Right lobe of liver (tissue), 6 donors: Measurements from ENCODE around the gene ABCA9. TPM values are rescaled to one million over a fixed set of nuclear protein-coding genes. Genes with fewer than 3 reads are reported as not detected.
"Not testable (repeated sequence)": the region's sequence is repeated elsewhere in the genome, so short reads cannot be mapped to it uniquely, and the experiment has no call there.

ENCODE experiments used
- ATAC-seq, 4 donors: fragments of 200-7000 bp; cut with Tn5 transposase; one replicate each; pipeline ENCODE4 v1.9.1; 2020; ENCODE audit warnings: mild to moderate bottlenecking in 4 of 4, moderate library complexity in 4 of 4
- DNase-seq, 3 donors: peaks; one replicate each; pipeline ENCODE4 v3.0.0-alpha.2; 2020
- H3K27ac ChIP-seq, 3 donors: fragments of 200-600 bp; one replicate each; pipeline ENCODE4 v1.8.0; 2022
- H3K27me3 ChIP-seq, 2 donors: fragments of 200-600 bp; one replicate each; pipeline ENCODE4 v1.8.0; 2022
- H3K36me3 ChIP-seq, 4 donors: fragments of 200-600 bp; sonication (generic) in 1 of 4; one replicate each; pipeline versions ENCODE4 v1.5.1 to v1.8.0; 2017 to 2022; ENCODE audit warnings: control low read depth in 1 of 4
- H3K4me1 ChIP-seq, 4 donors: fragments of 200-600 bp; sonication (generic) in 1 of 4; one replicate each; pipeline versions ENCODE4 v1.5.1 to v1.8.0; 2017 to 2022; ENCODE audit warnings: control low read depth in 1 of 4
- H3K4me3 ChIP-seq, 3 donors: fragments of 200-600 bp; one replicate each; pipeline ENCODE4 v1.8.0; 2022
- H3K9me3 ChIP-seq, 4 donors: fragments of 200-600 bp; sonication (generic) in 1 of 4; one replicate each; pipeline versions ENCODE4 v1.5.1 to v1.8.0; 2017 to 2022; ENCODE audit warnings: control low read depth in 1 of 4
- POLR2A ChIP-seq: fragments of 450-650 bp; IDR thresholded peaks from one replicate; pipeline ENCODE4 v1.6.1; 2017; ENCODE audit warnings: antibody characterized with exemption, mild to moderate bottlenecking
- WGBS: methylation state at CpG from one replicate; pipeline ENCODE4 v1.1.6; 2018; ENCODE audit warnings: low coverage, low lambda C conversion rate; ENCODE audit not compliant: insufficient coverage; ENCODE audit errors: missing lambda C conversion rate; 5-methylcytosine and 5-hydroxymethylcytosine counted together
- intact Hi-C, 2 donors: fragments of 100-400 bp; cut with DNase I; formaldehyde crosslinking; loops; one replicate each; pipeline versions ENCODE4 v1.11.2 to v1.14.1; 2022
- total RNA-seq, 6 experiments: library from RNA; depleted of rRNA in 2 of 6; stranded (reverse); fragments of >200 nt in 2 of 6; fragmentation: NEBNext Ultra II Directional in 3 of 6; extraction: Animal tissue kit (Norgen Biotek cat#: 25700) in 3 of 6; gene quantifications; one replicate each; pipeline versions ENCODE4 v1.1.0 to v1.2.4, GENCODE V29; 2016 to 2023
- TF ChIP-seq, protein P1 (sequence below), 4 donors: fragments of 200-600 bp in 3 of 4; fragments of 450-650 bp in 1 of 4; IDR thresholded peaks; one replicate each; pipeline versions ENCODE4 v1.5.1 to v1.8.0; 2016 to 2022; ENCODE audit warnings: antibody characterized with exemption in 4 of 4, mild to moderate bottlenecking in 2 of 4
- donor health status: DM: no; HTN: yes; CAD: no.
- donor health status: DM: no; HTN: no; CAD: no.
- donor health status: DM: no; HTN: no; CAD: no.
- donor health status: DM: no; HTN: yes; CAD: no.
- donor health status: DM: no; HTN: yes; CAD: no.

Gene ABCA9
- total RNA-seq, 6 experiments from 2014 or later: 4.9 to 19.4 (median 8.8) TPM

GRCh38 chr17:69078864-69079263 is 18.1 kb upstream of the ABCA9 start:
- TF ChIP-seq POLR2A: no peak
- TF ChIP-seq, protein P1, sequence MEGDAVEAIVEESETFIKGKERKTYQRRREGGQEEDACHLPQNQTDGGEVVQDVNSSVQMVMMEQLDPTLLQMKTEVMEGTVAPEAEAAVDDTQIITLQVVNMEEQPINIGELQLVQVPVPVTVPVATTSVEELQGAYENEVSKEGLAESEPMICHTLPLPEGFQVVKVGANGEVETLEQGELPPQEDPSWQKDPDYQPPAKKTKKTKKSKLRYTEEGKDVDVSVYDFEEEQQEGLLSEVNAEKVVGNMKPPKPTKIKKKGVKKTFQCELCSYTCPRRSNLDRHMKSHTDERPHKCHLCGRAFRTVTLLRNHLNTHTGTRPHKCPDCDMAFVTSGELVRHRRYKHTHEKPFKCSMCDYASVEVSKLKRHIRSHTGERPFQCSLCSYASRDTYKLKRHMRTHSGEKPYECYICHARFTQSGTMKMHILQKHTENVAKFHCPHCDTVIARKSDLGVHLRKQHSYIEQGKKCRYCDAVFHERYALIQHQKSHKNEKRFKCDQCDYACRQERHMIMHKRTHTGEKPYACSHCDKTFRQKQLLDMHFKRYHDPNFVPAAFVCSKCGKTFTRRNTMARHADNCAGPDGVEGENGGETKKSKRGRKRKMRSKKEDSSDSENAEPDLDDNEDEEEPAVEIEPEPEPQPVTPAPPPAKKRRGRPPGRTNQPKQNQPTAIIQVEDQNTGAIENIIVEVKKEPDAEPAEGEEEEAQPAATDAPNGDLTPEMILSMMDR (IDR thresholded peaks at IDR 0.05): no peak
- ATAC-seq: no peak
- Histone ChIP-seq H3K4me1 (no peaks in the 10 kb centered on the region), H3K27ac (no peak overlapping the region), H3K36me3 (peaks cover 0 to 66% (median 39%) of the 10 kb centered on the region in 4 donors), H3K27me3 (no peaks in the 10 kb centered on the region), H3K9me3 (peaks cover 0 to 5% (median 0%) of the 10 kb centered on the region in 4 donors), H3K4me3 (no peak overlapping the region)
- no peak for DNase-seq
- intact Hi-C loops: no loop called here

DNA sequence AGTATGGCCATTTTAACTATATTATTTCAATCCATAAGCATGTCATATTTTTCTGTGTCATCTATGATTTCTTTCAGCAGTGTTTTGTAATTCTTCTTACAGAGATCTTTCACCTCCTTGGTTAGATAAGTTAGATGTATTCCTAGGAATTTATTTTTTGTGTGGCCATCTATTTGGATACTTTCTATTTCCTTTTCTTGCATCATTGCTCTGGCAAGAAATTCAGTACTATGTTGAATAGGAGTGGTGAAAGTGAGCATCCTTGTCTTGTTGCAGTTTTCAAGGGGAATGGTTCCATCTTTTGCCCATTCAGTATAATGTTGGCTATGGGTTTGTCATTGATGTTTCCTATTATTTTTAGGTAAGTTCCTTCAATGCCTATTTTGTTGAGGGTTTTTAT is 15.1 kb upstream of the ABCA9 start:
- H3K27ac ChIP-seq: no peak overlapping the region
- TF ChIP-seq, protein P1 (IDR thresholded peaks at IDR 0.05): no peak
- no peak for TF ChIP-seq POLR2A
- intact Hi-C loops: no loop called here

DNA sequence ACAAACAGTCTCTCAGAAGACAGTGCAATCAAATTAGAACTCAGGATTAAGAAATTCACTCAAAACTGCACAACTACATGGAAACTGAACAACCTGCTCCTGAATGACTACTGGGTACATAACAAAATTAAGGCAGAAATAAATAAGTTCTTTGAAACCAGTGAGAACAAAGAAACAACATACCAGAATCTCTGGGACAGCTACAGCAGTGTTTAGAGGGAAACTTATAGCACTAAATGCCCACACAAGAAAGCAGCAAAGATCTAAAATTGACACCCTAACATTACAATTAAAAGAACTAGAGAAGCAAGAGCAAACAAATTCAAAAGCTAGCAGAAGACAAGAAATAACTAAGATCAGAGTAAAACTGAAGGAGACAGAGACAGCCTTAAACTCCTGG is 12.7 kb upstream of the ABCA9 start:
- H3K4me1 ChIP-seq, H3K4me3 ChIP-seq, DNase-seq, H3K27me3 ChIP-seq, intact Hi-C loops, ATAC-seq, H3K27ac ChIP-seq, H3K9me3 ChIP-seq: not testable (repeated sequence)
- peaks cover 0 to 12% (median 8%) of the 10 kb centered on the region in 4 donors for H3K36me3 ChIP-seq

More for the DNA sequence above, 15.1 kb upstream of the ABCA9 start:
- no peaks in the 10 kb centered on the region for H3K4me1 ChIP-seq
- H3K9me3 ChIP-seq: no peaks in the 10 kb centered on the region
- no peak overlapping the region for H3K4me3 ChIP-seq
- DNase-seq (no peak), ATAC-seq (no peak)
- H3K36me3 ChIP-seq: peaks cover 0 to 37% (median 21%) of the 10 kb centered on the region in 4 donors
- no peaks in the 10 kb centered on the region for H3K27me3 ChIP-seq

DNA sequence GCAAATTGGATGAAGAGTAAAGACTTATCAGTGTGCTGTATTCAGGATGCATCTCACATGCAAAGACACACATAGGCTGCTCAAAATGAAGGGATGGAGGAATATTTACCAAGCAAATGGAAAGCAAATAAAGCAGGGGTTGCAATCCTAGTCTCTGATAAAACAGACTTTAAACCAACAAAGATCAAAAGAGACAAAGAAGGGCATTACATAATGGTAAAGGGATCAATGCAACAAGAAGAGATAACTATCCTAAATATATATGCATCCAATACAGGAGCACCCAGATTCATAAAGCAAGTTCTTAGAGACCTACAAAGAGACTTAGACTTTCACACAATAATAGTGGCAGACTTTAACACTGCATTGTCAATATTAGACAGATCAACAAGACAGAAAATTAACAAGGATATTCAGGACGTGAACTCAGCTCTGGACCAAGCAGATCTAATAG is 12.1 kb upstream of the ABCA9 start:
- H3K36me3 ChIP-seq, H3K27me3 ChIP-seq, H3K4me1 ChIP-seq, DNase-seq, H3K9me3 ChIP-seq, intact Hi-C loops, ATAC-seq, H3K4me3 ChIP-seq, H3K27ac ChIP-seq: not testable (repeated sequence)
- WGBS: 54% methylated on average over 1 of the region's 1 CpG

GRCh38 chr17:69071233-69071586 is 10.5 kb upstream of the ABCA9 start:
- WGBS: 87% methylated on average over 3 of the region's 4 CpGs
- H3K9me3 ChIP-seq, DNase-seq, H3K27ac ChIP-seq, H3K4me1 ChIP-seq, intact Hi-C loops, H3K27me3 ChIP-seq, ATAC-seq, H3K4me3 ChIP-seq, H3K36me3 ChIP-seq: not testable (repeated sequence)

- WGBS: 76% methylated on average over 3 of the region's 12 CpGs
- H3K9me3 ChIP-seq, ATAC-seq, H3K4me1 ChIP-seq, H3K4me3 ChIP-seq, DNase-seq, H3K27me3 ChIP-seq, H3K36me3 ChIP-seq, H3K27ac ChIP-seq, intact Hi-C loops: not testable (repeated sequence)
Observed at GRCh38 chr17:69070378-69071232, 9.9 kb upstream of the ABCA9 start.
